Brain microvascular endothelial cell (primary cell): ENCODE results near the gene TOR2A.

ENCODE experiments used
- DNase-seq: peaks from one replicate; pipeline ENCODE4 v3.0.0-alpha.2; 2020
- H3K27ac ChIP-seq: fragments of 250-450 bp; sonication (Bioruptor Pico); 2 replicates; pipeline ENCODE4 v1.5.1; 2020; ENCODE audit warnings: mild to moderate bottlenecking, moderate library complexity
- H3K27me3 ChIP-seq: fragments of 250-450 bp; sonication (Bioruptor Pico); replicated peaks from 2 replicates; pipeline ENCODE4 v1.5.1; 2020; ENCODE audit warnings: mild to moderate bottlenecking
- H3K36me3 ChIP-seq: fragments of 250-450 bp; sonication (Bioruptor Pico); replicated peaks from 2 replicates; pipeline ENCODE4 v1.5.1; 2020; ENCODE audit warnings: mild to moderate bottlenecking
- H3K4me3 ChIP-seq: 2 replicates; pipeline ENCODE4 v1.5.1; 2011; ENCODE audit warnings: low read depth, mild to moderate bottlenecking, control low read depth, low read length, moderate library complexity
- in situ Hi-C: cut with HindIII; loops from 2 replicates; pipeline ENCODE4 v1.10.0; 2017; ENCODE audit warnings: low sequenced_read_pairs, low pct_ligation_motif_present
- TF ChIP-seq, protein P1 (sequence below): IDR thresholded peaks from 2 replicates; pipeline ENCODE4 v1.5.1; 2011; ENCODE audit warnings: low read depth, mild to moderate bottlenecking, moderate library complexity, low read length, control low read depth, inconsistent platforms; ENCODE audit errors: missing control alignments

TOR2A gene

DNA sequence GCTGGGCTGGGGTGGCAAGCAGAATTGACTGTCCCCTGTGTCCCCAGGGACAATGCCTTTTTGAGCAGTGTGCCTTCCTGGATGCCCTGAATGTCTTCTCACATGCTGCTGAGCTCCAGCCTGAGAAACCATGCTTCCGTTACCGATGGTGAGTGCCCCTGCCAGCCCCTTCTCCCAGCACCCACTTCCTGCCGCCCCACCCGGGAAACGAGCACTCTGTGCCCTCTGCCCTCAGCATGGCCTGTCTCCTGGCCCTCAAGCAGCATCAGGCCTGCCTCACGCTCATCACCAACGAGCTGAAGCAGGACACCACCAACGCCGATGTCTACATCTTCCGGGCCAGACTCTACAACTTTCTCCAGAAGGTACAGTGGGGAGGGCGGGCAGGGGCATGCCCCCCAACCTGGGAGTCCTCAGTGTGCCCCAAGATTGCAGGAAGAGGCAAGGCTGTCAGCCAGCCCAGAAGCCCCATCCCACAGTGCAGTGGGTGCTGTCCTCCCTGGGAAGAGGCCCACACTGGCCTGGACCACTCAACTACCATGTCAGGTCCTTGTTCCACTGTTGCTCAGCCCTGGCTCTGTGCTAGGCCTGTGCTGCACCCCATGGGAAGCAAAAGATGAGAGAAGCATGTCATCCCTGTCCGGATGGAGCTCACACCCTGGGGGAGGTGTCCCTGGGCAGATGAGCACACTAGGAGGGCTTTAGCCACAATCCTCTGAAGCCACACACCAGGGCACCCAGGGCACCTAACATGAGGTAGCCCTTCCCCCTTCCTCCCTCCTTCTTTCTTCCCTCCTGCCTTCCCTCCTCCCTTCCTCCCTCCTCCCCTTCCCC lies 14.8 kb downstream of the TOR2A start:
- Histone ChIP-seq H3K36me3 (no peaks in the 10 kb centered on the region), H3K27me3 (no peaks in the 10 kb centered on the region), H3K4me3 (no peak overlapping the region), H3K27ac (no peak overlapping the region)
- TF ChIP-seq, protein P1, sequence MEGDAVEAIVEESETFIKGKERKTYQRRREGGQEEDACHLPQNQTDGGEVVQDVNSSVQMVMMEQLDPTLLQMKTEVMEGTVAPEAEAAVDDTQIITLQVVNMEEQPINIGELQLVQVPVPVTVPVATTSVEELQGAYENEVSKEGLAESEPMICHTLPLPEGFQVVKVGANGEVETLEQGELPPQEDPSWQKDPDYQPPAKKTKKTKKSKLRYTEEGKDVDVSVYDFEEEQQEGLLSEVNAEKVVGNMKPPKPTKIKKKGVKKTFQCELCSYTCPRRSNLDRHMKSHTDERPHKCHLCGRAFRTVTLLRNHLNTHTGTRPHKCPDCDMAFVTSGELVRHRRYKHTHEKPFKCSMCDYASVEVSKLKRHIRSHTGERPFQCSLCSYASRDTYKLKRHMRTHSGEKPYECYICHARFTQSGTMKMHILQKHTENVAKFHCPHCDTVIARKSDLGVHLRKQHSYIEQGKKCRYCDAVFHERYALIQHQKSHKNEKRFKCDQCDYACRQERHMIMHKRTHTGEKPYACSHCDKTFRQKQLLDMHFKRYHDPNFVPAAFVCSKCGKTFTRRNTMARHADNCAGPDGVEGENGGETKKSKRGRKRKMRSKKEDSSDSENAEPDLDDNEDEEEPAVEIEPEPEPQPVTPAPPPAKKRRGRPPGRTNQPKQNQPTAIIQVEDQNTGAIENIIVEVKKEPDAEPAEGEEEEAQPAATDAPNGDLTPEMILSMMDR: no peak
- in situ Hi-C loops: no loop called here
- no peak for DNase-seq

DNA sequence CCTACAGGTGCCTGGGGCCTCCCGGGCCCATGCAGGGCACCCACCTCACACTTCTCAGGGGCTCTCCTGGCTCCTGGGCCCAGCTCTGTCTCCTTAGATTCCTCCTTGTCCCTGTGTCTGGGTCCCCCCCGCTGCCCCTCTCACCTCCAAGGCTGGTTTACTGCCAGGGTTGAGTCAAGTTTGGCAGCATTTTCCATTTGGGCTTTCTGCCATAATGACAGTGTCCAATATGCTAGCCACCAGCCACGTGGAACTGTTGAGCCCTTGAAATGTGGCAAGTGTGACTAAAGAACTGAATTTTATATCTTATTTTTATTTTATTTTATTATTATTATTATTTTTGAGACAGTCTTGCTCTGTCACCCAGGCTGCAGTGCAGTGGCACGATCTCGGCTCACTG lies 17.3 kb downstream of the TOR2A start:
- TF ChIP-seq, protein P1: no peak
- H3K27ac ChIP-seq: no peak overlapping the region
- no peak overlapping the region for H3K4me3 ChIP-seq
- no peaks in the 10 kb centered on the region for H3K36me3 ChIP-seq
- DNase-seq: no peak
- no peaks in the 10 kb centered on the region for H3K27me3 ChIP-seq
- in situ Hi-C loops: no loop called here

DNA sequence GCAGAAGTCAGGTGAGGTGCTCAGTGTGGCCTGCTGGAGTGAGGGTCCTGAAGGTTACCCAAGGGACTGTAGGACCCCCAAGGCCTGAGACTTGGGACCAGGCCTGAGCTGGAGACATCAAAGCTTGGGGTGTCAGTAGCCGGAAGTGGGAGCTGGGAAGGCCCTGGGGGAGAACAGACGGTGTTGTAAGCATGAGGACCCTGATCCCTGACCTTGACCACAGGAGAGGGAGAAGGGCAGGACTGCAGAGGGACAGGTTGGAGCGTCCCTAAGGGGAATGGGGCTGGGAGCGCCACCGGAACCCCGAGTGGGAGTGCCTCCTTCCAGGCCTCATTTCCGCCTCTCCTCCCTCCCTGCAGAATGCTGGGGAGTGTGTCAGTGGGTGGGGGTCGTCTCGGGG lies 18.7 kb downstream of the TOR2A start:
- Histone ChIP-seq H3K36me3 (no peaks in the 10 kb centered on the region), H3K27ac (no peak overlapping the region), H3K27me3 (no peaks in the 10 kb centered on the region), H3K4me3 (no peak overlapping the region)
- TF ChIP-seq, protein P1: no peak
- in situ Hi-C loops: no loop called here
- no peak for DNase-seq

DNA sequence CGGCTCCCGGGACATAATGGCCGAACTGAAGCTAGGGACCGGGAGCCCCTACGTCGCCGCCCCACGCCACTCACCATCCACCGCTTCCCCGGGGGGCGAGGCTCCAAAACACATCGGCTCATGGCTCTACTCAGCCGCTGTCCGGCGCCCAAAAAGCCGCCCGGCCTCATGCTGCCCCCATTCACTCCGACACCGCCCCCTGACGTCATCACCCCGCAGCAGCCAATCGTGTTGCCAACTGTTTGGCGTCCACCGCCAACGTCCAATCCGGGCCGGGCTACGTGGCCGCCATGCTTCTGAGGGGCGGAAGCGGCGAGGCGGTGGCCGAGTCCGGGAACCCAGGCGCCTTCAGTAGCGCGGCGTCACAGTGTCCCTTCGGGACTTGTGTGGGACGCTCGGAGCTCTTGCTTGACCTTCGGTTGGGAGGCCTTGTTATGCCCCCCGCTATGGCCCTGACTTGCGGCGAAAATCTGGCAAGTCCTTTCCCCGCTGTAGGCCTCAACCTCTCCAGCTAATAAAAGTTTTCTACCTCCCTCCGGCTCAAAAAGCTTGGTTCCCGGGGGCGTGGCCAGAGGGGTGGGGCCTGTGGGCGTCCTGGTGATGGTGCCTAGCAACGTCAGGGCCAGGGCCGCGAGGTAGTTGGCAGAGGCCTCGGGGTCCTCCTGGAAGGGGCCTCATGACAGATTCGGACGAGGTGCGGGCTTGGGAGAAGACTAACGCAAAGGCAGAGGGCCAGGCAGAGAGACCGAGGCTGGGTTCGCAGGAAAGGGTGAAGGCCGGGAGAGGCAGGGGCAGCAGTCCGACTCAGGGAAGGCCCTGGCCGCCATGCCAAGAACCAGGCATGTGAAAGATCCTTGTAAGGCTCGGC lies 19.4 kb downstream of the TOR2A start, which contains the start of the genes PTRH1 and TTC16:
PTRH1 (minus strand) TSS at position 194 of the 868 bp plus-strand sequence; CDS start at position 170, 24 bp downstream.
TTC16 (plus strand) TSS at position 610 of the 868 bp plus-strand sequence; CDS start at position 677, 67 bp downstream.
- TF ChIP-seq, protein P1: no peak
- peak within 1 kb of the TSS; percentile 51 for H3K27ac ChIP-seq
- H3K36me3 ChIP-seq: no peaks in the 10 kb centered on the region
- in situ Hi-C loops: no loop called here
- DNase-seq: peak; percentile 90
- H3K27me3 ChIP-seq: no peaks in the 10 kb centered on the region
- peak within 1 kb of the TSS; percentile 81 for H3K4me3 ChIP-seq

- TF ChIP-seq, protein P1: no peak
- Histone ChIP-seq H3K27ac (peak overlapping the region; percentile 51), H3K4me3 (peak overlapping the region; percentile 81), H3K36me3 (no peaks in the 10 kb centered on the region), H3K27me3 (no peaks in the 10 kb centered on the region)
- in situ Hi-C loops: no loop called here
- DNase-seq: no peak
Measured at GRCh38 chr9:127714951-127715469, 20.1 kb downstream of the TOR2A start.
